Activated naive CD8-positive, alpha-beta T cell treated with anti-CD3 and anti-CD28 coated beads, Interleukin-2, amount 50 U/mL, for 16 hours (primary cell): ENCODE data around the gene MYEOV.

Experiments
- DNase-seq: peaks from one replicate; pipeline ENCODE4 v3.0.0-alpha.2; 2020; ENCODE audit warnings: low read depth, low spot score

MYEOV gene

DNA sequence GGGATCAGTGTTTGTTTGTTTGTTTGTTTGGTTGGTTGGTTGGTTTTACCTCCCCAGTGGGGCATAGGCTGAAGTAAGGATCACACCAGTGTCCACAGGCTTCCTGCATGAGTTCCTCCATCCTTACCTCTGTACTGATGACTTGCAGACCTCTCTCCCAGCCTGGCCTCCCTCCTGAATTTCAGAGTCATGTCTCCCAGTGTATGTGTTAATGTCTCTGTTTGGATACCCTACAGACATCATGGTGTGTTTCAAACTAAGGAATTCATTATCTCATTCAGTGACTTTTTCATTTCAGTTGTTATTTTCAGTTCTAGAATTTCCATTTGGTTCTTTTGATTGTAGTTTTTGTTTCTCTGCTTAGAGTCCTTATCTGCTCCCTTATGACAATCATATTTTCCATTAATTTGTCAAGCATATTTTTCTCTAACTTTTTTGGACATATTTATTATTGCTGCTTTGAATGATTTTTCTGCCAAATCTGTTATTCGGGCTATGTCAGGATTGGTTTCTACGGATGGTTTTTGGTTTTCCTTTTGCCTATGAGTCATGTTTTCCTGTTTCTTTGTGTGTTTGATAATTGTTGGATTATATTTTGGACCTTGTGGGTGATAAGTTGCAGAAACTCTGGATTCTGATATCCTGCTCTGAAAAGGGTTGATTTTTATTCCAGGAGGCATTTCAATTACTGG is 23.6 kb downstream of the MYEOV start:
- no peak for DNase-seq

DNA sequence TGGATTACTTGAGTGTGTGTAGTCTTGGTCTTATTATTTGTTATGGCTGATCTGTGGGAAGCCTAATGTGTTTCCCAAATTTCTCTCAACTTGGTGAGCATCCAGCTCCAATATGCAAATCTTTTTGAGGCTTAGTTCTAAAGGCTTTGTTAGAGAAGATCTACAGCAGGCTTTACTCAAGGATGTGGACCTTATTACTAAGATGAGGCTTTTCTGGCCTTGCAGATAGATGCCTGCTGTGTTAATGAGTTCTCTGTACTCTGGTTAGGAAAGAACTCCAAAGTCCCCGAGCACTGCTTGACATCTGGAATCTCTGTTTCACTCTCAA is 24.1 kb downstream of the MYEOV start:
- DNase-seq, result no peak

DNA sequence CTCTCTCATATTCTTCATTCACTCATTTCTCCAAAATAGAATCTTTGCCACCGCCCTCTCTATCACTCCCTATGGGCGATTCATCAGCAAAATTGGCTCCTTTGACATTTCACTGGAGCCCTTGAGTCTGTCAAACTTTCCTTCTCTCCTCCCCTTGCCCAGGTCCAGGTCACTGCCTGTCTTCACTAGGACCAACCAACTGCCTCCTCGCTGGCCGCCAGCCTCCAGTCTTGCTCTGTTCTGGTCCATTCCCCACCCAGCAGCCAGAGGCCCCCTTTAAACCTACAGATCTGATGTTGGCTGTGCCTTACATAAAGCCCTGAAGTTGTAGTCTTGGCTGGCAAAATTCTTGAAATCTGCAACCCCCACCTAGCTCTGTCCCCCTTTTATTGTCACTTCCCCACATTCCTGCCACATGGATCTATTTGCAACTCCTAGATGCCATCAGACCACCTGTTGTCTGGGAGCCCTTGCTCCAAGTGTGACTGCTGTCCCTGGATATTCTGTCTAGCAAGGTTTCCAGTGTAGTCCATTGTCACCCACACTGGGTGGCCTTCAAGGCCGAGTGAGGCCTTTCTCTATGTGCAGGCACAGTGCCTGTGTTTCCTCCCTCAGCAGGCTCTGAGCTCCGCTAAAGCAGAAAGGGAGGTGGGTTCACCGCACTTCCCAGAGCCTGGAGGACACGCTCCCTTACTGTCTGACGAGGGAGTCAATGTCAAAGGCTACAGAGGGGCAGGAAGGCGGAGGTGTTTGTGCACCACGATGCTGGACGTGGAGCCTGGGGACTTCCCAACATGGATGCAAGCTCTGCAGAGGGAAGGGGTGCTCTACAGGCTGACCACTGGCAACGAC is 25.5 kb downstream of the MYEOV start:
- no peak for DNase-seq

DNA sequence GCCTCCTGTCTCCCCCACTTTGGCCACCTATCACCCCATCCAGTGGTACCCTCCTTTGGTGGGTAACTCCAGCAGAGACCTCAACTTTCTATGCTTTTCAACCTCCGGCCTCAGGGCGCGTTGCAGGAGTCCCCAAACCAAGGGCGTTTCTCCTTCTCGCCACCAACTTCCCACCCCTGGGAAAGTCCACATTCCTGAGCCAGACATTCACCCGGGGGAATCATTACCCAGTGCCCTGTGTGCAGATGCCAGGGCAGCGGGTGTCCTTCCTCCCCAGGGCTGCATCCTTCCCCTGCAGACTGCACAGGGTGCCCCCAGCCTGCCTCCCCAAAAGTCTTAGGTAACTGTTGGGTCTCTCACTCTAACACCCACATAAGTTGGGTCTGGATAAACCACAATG is 26.4 kb downstream of the MYEOV start:
- DNase-seq, result no peak

DNA sequence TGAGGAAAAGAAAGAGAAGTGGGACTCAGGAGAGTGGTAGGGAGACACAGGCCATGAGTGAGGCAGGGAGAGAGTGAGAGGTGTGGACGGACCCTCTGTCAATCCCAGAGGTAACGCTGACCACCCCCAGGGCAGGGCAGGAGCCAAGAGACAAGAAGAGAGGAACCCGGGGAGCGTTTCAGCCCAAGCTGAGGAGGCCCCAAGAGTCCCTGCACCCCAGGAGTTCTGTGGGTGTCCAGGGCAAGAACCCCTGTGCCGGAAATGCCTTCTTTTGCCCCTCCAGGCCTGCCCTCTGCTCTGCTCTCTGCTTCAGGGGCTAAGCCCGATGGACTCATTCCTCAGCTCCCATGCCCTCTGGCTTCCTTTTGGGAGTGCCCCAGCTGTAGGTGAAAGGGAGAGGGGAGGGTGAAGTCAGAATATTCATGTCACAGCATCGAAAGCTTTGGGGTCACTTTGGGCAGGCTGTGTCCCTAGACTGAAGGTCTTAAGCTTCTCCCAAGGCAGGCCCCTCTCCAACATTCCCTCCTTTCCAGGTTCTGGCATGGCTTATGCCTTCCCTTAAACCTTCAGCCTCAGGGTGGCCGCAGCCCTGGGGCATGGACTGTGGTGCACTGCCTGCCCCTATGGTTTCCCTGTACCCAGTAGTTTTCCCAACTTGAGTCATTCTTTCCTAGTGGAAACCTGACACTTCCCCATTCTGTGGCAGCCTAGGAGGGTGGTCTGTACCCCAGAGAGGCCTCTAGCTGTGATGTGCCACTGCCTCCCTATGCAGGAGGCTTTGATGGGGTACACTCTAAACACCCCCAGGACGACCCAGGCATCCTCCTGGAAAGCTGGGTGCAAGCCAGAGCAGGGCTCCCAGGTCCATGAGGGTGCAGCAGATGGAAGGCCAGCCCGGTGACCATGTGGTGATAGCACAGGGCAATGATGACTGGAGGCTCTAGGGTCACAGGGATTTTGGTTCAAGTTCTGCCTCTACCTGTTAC is 27.1 kb downstream of the MYEOV start:
- DNase-seq, result no peak

DNA sequence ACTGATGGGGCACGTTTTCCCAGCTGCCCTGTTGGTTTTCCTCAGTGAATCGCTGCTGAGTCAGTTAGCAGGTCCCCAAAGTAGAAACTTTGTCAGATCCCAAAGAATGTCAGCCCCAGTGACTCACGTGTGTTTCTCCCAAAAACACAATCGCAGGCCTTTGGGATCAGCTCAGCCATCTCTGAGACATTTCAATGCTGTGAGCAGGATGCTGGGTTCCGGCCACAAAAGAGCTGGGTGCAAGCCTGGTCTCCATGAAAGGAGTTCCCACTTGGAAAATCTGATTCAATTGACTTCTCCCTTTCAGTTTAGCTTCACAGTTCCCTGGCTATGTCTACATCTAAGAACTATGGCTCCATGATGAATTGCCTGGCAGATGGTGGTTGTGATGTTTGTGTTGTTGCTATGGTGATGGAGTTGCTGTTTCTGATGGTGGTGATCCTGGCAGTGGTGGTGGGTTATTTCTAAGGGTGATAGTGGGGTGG is 28.0 kb downstream of the MYEOV start:
- DNase-seq, result no peak

DNA sequence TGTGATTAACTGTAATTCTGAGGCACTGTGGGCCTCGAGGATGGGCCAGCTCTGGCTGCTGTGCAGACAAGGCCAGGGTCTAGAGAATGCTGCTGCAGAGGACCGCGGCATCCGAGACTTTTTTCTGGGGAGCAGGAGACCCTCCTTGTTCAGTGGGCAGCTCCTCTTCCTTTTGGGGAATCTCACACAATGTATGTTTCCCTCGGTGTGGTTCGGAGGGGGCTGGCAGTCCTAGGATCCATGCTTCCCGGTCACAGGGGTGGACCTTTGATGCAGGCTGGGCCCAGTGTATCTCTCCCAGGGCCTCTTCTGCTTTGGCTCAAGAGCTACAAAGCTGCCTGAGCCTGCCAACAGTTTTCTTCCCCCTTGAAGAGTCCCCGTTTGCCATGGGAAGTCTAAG is 31.5 kb downstream of the MYEOV start:
- no peak for DNase-seq

DNA sequence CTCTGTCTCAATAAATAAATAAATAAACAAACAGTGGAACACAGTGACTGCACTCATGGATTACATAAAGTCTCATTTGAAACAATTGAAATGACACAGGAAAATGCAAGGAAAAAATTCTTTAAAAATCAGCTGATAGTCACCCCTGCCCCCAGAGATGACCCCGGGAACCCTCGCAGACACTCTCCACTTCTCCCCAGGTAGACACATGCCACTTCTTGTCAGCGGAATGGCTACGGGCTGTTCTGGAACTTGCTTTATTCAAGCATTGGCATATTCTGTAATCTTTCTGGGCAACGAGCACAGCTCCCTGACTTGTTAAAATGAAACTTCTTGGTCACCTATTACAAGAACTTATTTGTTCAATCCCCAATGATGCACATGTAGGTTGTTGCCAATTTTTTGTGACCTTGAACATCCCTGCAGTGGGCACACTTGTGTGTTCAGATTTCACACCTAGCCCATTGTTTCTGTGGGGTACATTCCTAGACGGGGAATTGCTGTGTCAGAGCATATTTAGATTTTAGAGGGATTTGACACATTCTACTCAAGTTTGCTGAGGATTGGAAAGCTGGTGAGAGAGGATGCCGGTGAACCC is 32.8 kb downstream of the MYEOV start:
- DNase-seq, result no peak

DNA sequence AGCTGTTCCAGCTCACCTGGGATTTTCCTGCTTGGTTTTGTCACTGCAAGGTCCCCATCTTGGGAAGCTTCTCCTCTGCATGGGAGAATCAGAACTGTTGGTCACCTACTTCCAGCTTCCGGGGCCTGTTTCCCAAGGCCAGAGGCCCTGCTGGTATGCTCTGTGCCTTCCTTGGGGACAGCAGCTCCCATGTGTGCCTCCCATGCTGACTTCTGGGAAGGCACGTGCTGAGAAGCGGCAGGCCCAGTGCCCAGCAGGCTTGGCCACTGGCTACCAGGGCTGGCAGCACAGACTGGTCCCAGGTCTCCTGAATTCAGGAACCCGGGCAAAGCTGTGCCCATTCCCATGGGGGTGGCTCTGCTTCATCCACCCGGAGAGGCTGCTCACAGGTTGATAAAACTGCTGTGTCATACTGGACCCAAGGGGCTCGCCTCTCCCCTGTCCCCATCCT is 33.8 kb downstream of the MYEOV start:
- no peak for DNase-seq

DNA sequence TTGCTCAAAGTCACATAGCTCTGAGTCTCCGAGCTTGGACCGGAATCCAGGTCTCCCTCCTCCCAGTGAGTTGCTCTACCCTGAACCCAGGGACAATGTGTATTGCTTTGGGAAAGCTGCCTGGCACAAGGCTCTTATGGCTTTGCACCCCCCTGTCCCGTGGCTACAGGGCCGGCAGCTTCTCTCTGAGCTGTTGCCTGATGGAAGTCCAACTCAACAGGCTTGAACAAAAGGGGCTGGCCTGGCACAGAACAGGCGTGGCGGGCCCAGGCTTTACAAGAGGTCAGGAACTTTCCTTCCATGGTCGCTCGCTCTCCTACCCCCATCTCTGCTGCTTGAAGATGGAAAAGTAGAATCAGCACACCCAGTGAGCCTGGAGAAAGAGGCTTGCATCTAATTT is 34.3 kb downstream of the MYEOV start:
- DNase-seq, result no peak

DNA sequence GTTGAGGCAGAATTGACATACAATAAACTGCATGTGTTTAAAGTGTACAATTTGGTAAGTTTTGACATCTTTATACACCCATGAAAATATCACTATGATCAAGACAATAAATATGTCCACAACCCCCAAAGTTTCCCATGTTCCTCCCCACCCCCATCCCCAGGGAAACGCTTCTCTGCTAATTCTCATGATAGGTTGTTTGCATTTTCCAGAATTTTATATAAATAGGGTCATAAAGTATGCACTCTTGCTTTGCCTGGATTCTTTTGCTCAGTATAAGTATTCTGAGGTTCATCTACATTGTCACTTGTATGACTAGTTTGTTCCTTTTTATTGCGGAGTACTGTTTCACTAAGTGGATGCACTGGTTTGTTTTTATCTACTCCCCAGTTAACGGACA is 35.6 kb downstream of the MYEOV start:
- DNase-seq, result no peak

DNA sequence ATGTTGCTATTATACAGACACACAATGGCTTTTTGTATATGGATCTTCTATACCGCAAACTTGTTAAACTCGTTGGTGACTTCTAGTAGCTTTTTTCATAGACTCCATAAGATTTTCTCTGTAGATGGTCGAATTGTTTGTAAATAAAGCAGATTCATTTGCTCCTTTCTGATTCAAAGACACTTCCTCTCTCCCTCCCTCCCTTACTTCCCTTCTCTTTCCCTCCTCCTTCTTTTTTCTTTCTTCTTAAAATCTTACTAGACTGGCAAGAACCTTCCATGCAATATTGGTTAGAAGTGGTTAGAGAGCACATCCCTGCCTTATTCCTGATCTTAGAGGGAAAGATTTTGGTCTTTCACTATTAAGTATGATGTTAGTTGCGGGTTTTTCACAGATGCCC is 36.4 kb downstream of the MYEOV start:
- DNase-seq, result no peak

DNA sequence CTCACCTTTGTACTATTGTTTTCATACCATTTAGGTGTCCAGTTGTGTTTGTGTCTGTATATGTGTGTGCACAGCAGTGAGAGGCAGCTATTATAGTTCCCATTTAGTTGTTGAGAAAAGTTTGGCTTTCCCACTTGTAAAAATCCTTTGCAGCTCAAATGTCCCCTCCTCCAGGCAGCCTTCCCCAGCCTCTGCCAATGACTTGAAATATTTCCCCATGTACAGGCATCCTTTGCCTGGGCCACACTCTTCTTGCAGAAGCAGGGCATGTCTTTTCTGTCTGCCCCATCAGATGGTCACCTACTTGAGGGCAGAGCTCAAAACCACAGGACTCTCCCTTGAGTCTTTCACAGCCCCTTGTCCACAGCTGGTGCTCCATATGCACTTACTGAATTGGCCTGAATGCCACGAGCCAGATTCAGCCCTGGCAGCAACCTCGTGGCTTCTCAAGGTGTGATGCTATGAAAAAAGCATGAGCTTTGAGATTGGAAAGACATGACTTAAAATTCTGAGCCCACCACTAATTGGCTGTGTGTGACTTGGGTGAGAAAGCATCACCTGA is 39.3 kb downstream of the MYEOV start:
- DNase-seq, result no peak

DNA sequence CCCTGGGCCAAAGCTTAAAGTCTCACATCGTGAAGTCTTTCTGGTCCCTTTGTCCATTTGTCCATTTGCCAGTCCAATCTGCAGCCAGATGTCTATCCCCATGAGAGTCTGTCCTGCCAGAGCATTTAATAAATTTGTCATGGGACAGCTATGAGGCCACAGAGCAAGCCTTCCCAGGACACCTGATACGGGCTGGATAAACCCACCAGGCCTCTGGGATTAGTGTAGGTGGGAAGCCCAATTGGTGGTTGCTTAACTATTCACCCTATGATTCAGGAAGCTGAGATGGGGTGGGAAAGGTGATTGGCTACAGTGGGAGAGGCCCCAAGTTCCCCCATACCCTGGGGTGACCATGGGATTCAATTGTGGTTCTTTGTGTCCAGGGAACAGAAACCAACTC is 39.9 kb downstream of the MYEOV start:
- no peak for DNase-seq

DNA sequence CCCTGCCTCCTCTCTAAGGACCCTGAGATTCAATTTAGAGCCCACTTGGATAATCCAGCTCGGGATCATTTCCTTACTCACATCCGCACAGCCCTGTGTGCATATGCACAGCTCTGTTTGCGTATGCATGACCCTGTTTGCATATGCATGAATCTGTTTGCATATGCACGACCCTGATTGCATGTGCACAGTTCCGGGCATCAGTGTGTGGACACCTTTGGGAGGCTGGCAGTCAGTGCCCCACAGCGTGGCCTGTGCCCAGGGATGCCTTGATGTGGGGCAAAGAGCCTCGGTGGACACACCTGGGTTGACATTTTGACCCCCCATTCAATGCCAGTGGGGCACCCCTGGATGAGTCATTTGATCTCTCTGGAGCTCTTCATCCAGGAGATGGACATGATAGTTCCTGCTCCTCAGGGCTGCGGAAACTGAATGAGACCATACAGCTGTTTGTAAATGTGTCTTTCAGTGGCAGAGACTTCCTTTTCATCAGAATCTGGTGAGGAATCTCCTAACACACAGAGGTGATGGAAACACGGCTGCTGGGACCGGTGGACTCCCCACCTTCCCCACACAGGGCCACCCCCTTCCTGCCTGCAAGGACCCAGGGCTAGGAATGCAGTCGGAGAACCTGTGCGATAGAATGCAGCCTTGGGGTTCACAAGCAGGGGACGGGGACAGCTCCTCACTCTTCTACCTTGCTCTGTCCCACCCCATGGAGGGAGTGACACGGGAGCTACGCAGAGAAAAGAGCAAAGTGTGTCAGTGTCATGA is 41.2 kb downstream of the MYEOV start:
- no peak for DNase-seq

DNA sequence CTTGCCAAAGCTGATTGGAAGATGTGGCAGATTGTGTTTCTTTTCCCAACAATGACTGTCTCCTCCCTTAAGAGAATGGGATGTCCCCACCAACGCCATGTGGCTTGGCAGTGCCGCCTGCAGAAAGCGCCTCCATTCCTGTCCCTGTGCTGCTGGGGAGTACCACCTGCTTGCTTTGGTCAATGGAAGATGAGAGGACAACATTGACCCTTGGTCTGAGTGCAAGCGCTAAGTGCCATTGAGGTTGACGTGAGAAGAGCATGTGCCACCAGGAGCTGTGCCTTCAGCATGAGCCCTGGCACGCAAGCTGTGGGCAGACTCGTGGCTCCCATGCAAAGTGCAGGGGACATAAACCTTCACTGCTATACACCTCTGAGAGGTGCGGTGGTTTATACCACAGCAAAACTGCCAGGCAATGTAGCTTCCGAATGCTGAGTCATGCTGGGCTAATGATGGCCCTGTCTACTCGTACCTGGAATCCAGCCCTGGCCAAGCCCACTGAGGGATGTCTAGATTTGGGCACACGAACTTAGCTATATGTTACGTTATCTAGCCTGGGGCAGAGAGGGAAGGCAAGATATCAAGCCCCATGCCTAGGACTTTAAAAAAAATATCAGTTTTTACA is 41.9 kb downstream of the MYEOV start:
- DNase-seq, result no peak

DNA sequence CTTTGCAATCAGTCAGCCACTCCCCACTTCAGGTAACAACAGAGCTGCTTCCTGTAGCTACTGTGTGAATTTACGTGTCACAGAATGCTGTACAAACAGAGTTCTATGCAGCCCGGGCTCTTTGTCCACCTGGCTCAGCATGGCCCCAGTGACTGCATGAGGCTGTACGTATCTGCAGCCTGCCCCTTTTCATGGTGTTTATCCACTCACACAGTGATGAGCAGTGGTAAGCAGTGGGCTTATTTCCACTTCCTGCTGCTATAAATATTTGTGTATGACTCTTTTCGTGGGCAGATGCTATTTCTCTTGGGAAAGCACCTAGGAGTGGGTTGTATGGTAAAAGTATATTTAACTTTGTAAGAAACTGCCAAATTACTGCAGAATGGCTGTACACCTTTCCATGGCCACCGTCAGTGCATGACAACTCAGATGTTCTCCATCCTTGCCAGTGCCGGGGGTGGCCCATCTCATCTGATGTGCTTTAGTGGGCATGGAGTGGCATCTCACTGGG is 43.3 kb downstream of the MYEOV start:
- peak; percentile 24 for DNase-seq

DNA sequence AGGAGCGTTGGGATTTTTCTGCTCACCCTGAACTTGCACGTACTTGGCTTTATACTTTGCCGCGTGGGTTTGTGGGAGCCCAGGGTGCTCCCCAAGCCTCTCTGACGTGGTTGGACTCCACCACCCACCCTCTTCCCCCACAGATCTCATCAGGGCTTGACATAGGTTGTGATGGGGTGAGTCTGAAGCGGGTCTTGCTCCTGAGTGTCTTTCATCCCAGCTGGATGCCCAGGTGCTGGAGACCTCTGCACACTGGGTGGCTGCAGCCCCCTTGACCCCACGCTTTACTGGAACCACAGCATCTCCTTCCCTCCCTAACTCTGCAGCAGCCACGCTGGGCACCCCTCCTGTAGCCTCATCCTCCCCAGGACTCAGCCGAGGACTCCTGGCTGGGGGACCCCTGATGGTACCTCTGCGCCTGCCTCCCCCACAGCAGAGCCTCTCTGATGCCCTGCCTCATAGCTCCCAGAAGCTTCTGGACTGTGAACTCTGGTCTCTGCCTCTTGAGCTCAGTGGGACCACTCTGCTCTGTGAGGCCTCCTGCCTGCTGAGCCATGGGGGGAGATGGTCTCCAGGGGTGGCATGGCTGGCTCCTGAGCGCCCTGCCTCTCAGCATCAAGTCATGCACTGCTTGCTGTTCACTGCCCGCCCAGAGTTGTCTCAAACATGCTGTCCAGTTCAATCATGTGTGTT is 45.2 kb downstream of the MYEOV start:
- no peak for DNase-seq

DNA sequence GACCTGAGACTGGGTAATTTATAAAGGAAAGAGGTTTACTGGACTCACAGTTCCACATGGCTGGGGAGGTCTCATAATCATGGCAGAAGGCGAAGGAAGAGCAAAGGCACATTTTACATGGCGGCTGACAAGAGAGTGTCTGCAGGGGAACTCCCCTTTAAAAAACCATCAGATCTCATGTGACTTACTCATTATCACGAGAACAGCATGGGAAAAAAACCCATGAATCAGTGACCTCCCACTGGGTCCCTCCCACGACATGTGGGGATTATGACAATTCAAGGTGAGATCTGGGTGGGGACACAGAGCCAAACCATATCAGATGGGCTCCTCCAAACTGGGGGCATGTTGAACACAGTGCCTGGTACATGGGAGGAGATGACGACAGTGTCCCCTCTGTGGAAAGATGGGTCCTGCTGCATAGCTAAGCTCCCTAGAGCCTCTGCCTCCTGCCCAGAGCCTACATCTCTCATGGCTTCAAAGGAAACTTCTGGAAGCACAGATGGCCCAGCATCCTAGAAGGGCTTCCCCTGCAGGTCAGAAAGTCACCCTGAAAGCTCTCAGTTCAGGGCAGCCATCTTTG is 46.1 kb downstream of the MYEOV start:
- no peak for DNase-seq
